Coronary artery (tissue), 2 donors: ENCODE data around the gene CLMP.

Experiments used
- DNase-seq: peaks from one replicate; pipeline ENCODE4 v3.0.0-alpha.2; 2017; ENCODE audit warnings: low spot score
- H3K27ac ChIP-seq, 2 donors: fragments of 200-600 bp; sonication (generic); one replicate each; pipeline ENCODE4 v1.5.1; 2016 to 2019
- H3K4me3 ChIP-seq: fragments of 200-600 bp; sonication (generic); 2 replicates; pipeline ENCODE4 v1.5.1; 2016; ENCODE audit warnings: mild to moderate bottlenecking, moderate library complexity
- TF ChIP-seq, protein P1 (sequence below): fragments of 200-600 bp; sonication (generic); IDR thresholded peaks from one replicate; pipeline ENCODE4 v1.5.1; 2019; ENCODE audit warnings: antibody characterized with exemption

CLMP gene

DNA sequence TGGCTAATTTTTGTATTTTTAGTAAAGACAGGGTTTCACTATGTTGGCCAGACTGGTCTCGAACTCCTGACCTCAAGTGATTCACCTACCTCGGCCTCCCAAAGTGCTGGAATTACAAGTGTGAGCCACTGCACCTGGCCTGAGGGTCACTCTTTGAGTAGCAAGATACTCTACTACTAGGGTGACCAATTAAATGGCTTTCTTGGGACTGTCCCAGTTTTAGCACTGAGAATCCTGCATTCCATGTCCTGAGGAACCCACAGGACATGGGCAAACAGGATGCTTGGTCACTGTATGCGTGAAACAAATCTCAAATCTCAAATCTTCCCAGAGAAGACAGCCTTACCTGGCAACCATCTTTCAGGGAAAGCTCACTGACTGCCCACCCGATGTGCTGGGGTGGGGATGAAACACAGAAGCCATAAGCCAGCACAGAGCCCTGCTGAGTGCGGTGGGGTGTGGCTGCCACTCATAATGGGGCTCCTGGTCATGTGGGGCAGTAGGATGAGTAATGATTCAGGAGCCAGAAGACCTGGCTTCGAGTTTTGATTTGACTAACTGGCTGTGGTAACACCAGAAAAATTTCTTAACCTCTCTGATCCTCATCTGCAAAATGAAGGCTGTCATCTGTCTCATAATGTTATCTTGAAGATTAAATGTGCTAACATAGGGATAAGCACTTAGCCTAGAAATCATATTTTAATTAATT, 11.5 kb downstream of the CLMP start:
- Histone ChIP-seq H3K27ac (no peak overlapping the region), H3K4me3 (no peak overlapping the region)
- DNase-seq, result no peak
- TF ChIP-seq, protein P1, sequence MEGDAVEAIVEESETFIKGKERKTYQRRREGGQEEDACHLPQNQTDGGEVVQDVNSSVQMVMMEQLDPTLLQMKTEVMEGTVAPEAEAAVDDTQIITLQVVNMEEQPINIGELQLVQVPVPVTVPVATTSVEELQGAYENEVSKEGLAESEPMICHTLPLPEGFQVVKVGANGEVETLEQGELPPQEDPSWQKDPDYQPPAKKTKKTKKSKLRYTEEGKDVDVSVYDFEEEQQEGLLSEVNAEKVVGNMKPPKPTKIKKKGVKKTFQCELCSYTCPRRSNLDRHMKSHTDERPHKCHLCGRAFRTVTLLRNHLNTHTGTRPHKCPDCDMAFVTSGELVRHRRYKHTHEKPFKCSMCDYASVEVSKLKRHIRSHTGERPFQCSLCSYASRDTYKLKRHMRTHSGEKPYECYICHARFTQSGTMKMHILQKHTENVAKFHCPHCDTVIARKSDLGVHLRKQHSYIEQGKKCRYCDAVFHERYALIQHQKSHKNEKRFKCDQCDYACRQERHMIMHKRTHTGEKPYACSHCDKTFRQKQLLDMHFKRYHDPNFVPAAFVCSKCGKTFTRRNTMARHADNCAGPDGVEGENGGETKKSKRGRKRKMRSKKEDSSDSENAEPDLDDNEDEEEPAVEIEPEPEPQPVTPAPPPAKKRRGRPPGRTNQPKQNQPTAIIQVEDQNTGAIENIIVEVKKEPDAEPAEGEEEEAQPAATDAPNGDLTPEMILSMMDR, result no peak

DNA sequence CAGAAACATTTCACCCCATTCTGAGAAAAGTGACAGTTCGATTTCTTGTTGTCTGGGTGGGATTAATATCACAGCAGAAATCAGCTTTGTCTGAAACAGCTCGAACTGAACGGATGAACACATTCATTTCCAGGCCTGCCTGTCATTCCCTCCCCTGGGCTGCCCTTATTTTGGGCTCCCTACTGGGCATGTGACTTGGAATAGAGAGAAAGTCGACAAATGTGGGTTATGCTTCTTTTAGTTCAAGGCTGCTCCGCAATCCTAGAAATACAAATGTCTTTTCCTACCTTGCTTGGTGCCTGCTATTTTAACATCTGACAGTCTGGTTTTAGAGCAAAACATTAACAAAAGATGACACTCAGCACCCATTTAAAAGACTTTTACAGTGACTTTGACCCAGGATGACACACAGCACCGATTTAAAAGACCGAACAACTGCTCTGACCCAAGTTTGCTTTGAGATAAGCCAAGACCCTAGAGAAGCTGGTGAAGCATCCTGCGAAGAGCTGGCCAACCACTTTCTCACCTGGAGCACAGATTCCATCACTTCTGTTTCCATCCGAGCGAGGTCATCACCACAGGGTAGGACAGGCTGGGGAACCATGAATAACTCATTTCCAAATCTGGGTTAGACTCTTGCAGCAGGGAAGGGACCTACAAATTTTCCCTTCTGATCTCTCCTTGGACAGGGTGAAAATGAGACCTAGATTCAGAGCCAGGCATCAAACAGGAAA, 13.1 kb downstream of the CLMP start:
- Histone ChIP-seq H3K4me3 (no peak overlapping the region), H3K27ac (no peak overlapping the region)
- TF ChIP-seq, protein P1, result no peak
- no peak for DNase-seq

DNA sequence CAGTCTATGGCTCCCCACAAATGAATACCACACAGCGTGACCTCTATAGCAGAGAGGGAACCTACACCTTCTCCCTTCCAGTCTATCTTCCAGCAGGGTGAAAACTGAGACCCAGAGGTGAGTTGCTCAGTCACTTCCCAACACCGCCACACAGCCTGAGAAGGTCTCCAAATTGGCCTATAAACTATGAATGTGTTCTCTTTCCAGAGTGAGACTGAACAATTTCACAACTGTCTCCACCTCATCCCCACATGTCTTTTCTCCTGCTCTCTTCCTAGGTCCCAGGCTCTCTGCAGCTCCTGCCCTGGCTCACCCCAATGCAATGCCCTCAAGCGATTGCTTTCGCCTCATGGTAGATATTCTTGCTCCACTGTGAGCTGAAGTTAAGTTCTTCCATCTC, 14.0 kb downstream of the CLMP start:
- DNase-seq, result no peak
- no peak overlapping the region for H3K27ac ChIP-seq
- H3K4me3 ChIP-seq, result no peak overlapping the region
- TF ChIP-seq, protein P1, result no peak

DNA sequence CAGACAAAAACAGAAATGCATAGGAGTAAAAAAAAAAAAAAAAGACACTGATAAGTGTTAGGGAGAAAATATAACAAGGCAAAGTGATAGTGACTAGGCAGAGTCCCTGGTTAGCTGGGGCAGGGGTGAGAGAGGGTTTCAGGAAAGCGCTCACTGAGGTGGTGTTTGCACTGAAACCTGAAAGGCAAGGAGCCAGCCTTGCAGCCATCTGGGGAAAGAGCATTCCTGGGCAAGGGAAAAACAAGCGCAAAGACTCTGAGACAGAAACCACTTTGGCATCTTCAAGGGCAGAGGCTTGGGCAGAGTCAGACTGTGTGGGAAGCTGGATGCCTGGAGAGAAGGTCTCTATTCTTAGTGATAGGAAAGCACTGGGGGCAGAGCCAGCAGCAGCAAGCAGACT, 14.5 kb downstream of the CLMP start:
- TF ChIP-seq, protein P1, result no peak
- no peak for DNase-seq
- H3K27ac ChIP-seq, result no peak overlapping the region
- no peak overlapping the region for H3K4me3 ChIP-seq

DNA sequence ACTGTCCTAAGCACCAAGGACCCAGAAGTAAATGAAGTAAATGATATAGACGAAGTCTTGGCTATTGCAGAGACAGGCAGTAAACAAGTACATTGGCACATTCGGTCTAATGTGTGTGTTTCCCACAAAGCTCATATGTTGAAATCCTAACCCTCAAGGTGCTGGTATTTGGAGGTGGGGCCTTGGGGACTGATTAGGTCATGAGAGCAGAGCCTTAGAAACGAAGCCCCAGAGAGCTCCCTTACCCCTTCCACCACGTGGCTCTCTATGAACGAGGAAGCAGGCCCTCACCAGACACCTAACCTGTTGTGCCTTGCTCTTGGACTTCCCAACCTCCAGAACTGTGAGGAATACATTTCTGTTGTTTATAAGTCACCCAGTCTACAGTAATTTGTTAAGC, 14.9 kb downstream of the CLMP start:
- TF ChIP-seq, protein P1, result no peak
- no peak overlapping the region for H3K4me3 ChIP-seq
- no peak for DNase-seq
- no peak overlapping the region for H3K27ac ChIP-seq

DNA sequence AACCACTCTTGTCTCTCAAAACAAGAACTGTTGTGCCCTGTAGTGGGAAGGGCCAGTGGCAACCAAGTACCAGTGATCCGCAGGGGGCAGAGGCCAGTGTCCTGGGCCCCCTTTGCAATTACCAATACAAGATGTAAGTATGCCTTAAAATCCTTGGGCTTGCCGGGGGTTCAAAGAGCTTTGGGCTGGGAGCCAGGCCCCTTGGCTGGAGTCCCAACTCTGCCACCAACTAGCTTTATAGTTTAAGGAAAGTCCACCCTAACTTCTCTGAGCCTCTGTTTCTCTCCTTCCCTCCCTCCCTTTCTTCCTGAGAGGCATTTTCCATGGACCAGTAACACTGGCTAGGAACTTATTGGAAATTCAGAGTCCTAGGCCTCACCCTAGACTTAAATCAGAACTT, 15.5 kb downstream of the CLMP start:
- Histone ChIP-seq H3K27ac (no peak overlapping the region), H3K4me3 (no peak overlapping the region)
- TF ChIP-seq, protein P1, result no peak
- DNase-seq, result no peak

DNA sequence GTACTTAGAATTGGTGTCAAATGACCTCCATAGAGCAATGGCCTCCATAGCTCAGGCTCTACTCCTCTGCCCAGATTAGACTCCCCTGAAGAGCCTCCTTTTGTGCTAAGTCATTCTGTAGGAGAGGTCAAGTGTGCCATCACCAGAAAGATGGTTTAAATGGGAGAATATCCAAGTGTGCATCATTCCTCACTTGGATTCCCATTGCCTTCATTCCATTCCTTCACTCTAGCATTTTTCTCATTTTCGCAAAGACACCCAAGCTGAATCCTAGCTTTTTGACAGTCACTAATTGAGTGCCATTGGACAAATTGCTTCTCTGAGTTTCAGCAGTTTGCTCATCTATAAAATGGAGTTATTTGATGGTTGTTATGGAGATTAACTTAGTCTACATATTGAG, 16.9 kb downstream of the CLMP start:
- Histone ChIP-seq H3K4me3 (no peak overlapping the region), H3K27ac (no peak overlapping the region)
- DNase-seq, result no peak
- TF ChIP-seq, protein P1, result no peak
